HG02943 (cell line): Measurements from ENCODE around the gene ANKRD62.

Experiments used
- ATAC-seq: cut with Tn5 transposase; IDR thresholded peaks from one replicate; pipeline ENCODE4 v1.9.1; 2021; ENCODE audit warnings: mild to moderate bottlenecking, low read depth, moderate library complexity; ENCODE audit not compliant: unreplicated experiment

Gene ANKRD62

DNA sequence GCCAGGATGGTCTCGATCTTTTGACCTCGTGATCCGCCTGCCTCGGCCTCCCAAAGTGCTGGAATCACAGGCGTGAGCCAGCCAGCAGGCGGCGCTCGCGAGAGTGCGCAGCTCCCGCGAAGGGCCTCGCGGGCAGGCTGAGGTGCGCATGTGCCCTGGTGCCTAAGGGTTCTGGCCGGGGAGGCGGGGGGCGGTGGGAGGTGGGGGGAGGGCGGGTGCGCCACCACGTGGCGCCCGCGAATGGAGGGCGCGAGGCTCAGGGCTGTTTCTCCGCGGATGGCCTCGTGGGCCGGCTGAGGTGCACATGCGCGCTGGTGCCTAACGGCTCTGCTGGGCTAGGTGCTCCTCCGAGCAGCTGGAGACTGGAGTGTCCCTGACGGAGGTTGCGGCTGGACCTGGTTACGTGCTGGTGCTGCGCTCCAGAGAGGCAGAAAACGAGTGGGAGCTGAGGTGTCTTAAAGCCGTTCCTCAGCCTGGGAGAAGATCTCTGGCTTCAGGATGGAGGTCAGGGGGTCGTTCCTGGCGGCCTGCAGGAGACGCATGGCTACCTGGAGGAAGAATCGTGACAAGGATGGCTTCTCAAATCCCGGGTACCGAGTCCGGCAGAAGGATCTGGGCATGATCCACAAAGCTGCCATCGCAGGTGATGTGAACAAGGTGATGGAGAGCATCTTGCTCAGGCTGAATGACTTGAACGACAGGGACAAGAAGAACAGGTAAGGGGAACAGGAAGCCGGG lies at the start of gene ANKRD62:
TSS of gene ANKRD62 (plus strand) at position 324 of the 738 bp plus-strand sequence. CDS start at position 499, 175 bp downstream.
- ATAC-seq: no peak

DNA sequence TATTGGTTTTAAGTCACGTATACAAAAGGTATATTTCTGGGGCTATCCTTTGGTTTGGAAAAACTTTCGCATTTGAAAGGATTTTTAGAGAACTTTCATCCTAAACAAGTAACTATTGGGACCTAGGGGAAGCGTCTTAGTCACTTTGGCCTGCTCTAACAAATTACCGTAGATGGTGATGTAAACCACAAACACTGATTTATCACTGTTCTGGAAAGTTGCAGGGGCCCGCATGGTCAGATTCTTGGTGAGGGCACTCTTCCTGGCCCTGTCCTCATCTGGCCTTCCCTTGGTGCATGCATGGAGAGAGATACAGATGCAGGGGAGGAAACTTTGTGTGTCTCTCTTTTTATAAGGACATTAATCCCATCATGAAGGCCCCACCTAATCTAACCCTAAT lies 49.1 kb upstream of the ANKRD62 start:
- no peak for ATAC-seq

DNA sequence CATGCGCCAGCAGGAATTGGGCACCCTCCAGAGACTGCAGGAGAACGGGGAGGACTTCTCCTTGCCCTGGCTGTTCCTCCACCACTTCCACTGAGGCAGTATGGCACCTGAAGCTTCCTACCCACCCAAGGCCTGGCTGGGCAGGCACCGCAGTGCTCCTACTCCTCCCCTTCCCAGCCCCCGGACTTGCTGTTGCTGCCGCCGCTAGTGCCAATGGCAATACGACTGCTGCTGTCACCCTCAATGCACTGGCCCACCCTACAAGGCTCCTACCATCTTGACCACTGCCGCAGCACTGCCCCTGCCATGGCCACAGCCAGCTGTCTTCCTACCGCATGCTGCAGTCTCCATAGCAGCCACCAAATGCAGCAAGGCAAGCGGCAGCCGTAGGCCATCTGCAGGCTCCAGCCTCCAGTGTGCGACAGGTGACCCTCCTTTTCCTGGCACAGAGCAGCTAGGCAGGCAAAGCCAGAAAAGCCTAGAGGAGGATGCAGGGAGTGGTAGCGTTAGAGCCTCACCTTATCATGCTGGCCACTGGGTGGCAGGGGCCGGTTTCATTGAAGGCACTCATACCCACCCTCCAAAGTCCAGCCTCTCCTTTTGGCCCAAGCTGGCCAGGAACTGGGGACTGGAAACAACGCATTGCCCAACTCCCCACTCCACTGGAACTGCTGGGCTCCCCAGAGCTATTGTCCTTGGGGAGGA lies 47.4 kb upstream of the ANKRD62 start:
- ATAC-seq: no peak

DNA sequence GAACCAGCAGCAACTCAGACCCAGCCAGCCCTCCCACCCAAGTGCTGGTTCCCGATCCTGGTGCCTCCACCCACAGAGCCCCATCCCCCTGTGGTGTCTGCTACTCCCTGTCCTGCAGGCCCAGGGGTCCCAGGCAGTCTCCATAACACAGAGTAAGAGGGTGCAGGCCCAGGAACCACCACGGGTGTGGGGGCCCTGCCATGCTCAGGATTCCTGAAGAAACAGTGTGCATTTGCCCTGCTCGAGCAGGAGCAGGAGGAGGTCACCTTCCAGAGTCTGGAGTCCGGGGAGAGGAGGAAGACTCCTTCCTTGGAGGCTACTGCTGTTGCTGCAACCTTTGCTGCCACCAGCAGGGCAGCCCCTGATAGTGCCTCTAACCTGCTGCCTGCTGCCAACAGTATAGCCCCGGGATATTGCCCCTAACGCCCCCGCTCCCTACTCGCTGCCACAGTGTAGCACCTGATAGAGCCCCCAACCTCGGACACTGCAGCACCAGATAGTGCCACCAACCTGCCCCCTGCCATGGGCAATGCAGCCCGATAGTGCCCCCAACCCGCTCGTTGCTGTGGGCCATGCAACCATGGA lies 46.8 kb upstream of the ANKRD62 start:
- no peak for ATAC-seq

DNA sequence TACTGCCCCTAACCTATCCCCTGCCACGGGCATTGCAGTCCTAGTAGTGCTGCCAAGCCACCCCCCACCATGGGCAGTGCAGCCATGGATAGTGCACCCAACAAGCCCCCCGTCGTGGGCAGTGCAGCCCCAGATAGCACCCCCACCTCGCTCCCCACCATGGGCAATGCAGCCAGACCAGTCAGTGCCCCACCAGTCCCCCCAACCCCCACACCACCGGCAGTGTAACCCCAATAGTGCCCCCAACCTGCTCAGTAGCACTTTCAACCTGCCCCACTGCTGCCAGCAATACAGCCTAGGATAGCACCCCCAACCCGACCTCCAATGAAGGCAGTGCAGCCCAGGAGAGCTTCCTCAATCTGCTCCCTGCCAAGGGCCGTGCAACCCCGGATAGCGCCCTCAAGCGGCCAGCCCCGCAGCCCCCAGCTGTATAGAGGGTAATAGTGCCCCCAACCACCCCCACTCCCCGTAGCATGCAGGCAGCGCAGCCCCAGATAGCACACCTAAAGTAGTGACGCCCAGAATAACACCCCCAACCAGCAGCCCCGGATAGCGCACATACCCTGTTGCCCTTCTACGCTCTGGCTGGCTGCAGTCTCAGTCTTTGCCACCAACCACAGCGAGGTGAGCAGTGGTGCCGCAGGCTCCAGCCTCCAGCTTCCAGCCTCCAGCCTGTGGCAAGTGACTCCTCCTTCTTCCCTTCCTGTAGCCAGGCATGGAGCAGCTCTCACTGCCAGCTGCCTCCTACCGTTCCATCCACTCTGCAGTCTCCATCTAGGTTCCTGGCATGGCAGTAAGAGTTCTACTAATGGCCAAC lies 45.4 kb upstream of the ANKRD62 start:
- no peak for ATAC-seq

DNA sequence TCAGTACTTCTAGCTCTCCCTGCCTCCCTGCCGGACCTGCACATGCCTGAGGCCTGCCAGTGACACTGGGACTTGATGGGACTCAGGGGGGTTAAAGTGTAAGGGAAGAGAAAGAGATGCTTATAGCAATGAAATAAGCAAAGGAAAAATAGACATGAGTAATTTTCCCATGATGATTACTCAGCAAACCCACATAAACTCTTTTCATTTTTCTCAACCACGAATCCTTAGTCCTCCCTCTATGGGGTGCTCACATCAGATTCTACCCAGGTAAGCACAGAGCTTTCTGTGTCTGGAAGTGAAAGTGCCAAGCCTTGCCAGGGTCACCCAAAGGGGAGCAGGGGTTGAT lies 44.8 kb upstream of the ANKRD62 start:
- ATAC-seq: no peak

DNA sequence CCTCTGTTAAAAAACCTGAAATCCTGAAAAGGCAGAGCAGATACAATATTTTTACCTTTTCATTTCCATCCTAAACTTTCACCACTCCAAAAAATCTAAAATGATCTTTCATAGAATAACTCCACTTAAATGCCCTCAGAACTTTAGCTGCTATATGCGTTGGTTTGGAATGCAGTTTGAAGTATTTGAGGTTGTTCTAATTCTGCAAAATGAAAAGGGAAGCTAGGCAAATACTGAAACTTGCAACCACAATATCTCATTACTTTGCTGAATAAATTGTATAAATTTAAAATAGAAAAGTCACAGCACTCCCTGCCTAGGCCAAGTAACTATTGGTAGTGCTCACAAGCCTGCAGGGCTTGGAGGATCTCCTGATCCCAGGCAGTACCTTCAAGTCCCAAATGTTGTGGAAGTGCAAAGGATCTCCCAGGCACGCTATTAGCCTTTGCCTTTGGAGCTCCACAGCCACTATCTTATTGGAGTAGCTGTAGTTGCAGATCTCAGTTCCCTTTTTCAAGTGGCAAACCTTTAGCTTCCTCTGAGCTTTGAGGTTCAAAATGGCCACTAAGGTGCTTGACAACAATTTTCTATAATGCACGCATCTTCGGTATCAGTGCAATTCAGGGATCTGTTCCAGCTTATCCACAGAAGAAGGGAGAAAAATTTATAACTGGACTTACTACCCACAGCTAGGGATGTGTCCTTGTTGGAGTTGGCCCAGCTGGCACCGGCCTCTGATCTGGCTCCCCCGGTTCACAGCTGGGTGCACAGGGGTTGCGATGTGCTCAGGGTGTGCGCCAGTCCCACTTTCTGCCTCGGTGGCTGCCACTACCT lies 43.4 kb upstream of the ANKRD62 start:
- ATAC-seq: peak; percentile 93

DNA sequence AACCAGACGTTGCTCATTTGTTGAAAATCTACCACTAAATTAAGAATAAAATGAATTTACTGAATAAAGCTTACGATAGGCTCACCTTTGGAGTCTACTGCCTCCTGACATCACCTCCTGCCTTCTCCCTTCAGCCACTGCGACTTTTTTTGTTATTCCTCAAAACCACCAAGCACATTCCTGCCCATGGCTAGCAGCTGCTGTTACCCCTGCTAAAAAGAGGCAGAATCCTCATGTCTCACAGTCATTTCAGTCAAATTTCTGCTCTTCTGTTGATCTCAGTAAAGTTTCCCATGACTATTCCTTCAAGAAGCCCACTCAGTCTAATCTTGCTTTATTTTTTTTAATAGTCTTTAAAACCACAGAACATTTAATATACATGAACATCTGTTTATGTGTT lies 40.8 kb upstream of the ANKRD62 start:
- ATAC-seq: no peak

DNA sequence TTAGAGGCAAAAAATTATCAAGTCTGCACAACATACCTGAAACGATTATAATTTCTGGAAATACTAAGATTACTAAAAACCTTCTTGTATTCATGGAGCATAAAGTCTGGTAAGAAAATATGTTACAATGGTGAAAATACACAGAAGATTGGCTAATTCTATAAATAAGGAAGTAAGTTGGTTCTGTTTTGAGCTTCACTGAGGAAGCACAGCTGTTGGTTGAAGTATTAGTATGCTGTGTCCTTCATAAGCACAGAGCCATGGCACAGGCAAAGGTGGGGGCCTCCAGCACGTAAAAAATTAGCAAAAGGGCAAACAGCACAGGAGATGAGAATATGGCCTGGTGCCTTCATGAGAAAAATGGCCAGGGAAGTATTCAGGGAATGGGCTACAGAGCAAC lies 40.4 kb upstream of the ANKRD62 start:
- no peak for ATAC-seq

DNA sequence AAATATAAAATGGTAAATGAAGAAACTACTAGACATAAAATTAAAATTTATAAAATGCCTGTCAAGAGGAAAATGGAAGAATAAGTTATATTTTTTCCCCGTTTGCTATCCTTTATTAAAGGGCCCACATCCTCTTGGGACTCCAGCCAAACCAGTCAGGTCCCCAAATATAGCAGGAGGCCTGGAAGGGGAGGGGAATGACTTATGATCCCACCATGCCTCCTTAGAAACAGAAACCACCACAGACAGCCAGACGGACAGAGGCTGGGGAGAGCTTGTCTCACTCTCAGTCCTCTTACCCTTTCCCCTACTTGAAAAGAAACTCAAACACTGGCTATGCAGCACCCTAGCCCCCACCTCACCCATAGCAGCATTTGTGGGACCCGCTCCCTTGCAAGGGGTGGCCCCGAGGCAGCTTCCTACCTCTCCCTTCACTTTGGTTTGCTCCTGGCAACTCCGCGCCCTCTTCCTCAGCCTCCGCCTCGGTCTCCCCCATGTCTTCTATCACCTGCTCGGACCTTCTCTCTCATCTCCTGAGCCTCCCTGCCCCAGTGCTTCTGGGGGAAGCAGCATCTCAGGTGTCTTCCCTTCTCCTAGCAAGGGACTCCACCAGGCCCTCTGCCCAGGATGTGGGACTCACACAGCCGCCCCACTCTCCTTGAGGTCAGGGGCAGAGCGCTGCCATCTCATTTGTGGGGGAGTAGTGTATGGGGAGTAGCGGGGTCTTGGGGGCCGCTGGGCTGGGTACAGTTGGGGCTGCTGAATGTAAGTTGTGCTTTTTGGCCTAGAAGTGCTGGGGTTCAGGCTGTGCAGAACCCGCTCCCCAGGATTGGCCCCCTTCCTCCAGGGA lies 37.4 kb upstream of the ANKRD62 start:
- no peak for ATAC-seq

DNA sequence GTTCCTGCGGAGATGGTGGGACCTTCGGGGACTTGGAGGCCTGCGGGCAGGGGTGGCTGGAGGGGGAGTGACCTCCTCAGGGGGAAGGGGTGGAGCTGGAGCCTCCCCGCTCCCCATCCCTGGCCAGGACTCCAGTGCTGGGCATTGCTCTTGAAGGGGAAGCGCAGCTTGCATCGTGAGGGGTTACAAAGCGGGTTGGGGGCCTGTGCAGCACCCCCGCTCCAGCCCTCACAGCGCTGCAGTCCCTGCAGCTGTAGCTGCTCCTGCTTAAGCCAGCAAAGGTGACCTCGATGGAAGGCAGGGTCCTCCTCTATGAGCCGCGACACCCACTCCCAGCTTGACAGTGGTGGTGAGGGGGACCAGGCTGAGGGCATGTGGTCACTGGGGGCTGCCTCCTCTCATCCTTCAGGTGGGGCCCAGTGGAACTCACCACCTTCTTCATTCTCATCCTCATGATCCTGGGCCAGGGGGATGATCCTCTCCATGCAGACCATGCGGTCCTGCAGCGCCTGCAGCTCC lies 36.7 kb upstream of the ANKRD62 start:
- no peak for ATAC-seq

DNA sequence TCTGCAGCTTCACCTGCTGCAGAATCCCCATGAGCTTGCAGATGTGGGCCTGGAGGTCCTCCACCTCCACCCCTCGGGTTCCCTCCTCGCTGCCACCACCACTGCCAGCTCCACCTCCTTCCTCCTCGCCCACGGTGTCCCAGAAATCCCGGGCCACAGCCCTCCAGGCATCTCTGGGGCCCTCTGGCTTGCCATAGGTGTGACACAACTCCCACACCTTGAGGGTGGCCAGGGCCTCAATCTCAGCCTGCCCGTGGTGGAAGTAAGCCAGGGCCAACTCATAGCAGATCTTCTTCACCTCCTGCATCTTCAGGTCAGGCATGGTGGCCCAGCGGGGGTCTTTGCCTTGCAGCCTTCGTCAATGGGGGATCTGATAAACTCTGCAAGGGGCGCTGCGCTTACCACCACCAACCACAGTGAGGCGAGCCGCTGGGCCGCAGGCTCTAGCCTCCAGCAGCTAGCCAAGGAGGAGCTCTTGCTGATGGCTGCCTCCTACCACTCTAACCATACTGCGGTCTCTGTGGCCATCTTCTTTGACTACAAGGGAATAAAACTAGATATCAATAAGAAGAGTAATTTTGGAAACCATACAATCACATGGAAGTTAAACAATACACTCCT lies 36.1 kb upstream of the ANKRD62 start:
- ATAC-seq: no peak

DNA sequence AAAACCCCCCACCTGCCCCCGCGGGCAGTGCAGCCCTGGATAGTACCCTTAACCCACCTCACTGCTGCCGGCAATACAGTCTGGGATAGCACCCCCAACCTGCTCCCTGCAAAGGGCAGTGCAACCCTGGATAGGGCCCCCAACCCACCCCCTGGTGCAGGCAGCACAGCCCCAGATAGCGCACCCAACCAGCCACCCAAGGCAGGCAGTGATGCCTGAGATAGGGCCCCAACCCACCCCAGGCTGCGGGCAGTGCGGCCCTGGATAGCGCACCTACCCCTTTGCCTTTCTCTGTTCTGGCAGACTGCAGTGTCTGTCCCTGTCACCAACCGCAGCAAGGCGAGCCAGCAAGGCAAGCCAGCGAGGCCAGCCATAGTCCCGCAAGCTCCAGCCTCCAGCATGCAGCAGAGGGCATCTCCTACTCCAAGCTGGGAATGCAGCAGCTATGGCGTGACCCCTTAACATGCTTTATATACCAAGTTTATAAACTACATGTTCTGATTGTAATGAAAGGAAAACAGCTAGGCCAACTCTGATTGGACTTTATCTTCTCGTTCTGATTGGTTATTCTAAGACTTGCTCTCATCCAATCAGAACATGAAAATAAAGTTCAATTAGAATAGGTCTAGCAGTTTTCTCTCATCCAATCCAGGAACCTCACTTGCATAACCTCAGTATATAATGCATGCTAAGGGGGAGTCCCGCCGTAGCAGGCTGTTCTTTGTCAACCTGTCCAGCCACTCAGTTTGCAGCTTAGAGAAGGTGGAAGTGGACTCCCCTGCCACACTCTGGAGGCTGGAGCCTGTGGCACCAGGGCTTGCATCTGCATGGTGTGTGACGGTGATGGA lies 34.1 kb upstream of the ANKRD62 start:
- no peak for ATAC-seq

DNA sequence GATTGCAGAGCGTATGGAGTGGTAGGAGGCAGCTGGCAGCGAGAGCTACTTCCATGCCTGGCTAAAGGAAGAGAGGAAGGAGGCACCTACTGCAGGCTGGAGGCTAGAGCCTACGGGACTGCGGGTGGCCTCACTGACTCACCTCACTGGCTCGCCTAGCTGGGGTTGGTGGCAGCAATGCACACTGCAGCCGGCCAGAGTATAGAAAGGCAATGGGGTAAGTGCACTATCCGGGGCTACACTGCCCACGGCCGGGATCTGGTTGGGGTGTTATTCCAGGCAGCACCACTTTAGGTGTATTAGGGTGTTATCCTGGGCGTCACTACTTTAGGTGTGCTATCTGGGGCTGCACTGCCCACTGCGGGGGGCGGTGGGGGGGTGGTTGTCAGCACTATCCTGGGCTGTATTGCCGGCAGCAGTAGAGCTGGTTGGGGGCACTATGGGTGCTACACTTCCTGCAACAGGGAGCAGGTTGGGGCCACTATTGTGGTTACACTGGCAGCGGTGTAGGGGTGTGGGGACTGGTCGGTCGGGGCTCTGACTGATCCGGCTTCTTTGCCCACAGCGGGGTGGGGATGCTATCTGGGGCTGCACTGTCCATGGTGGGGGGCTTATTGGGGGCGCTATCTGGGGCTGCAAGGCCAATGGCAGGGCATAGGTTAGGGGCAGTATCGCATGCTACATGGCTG lies 33.3 kb upstream of the ANKRD62 start:
- ATAC-seq: no peak

DNA sequence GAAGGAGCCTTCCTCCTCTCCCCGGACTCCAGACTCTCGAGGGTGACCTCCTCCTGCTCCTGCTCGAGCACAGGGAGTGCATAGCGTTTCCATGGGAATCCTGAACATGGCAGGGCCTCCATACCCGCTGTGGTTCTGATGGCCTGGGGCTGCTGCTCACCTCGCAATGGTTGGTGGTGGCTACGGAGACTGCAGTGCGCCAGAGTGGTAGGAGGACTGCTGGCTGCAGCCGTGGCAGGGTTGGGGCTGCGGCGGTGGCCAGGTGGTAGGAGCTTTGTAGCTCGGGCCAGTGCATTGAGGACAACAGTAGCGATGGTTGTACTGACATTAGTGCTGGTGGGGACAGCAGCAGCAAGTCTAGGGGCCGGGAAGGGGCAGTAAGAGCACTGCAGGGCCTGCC lies 32.0 kb upstream of the ANKRD62 start:
- ATAC-seq: no peak

DNA sequence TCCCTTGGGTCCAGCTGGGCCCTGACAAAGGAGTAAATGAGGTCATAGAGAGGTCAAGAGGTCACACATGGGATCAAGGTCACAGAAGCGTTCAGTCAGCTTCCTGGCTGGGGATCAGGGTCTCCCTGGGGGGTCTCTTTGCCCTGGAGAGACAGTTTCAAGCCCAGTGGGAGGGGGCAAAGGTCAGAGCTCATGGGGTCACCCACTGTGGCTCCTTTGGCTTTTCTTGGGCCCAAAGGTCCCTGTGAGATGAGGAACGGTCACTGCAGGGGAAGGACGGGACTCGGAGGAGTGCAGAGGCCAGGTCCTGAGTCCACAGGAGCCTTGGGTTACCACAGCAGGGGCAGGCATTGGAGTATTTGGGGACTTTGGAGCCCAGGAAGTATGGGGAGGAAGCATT lies 30.7 kb upstream of the ANKRD62 start:
- ATAC-seq: no peak

DNA sequence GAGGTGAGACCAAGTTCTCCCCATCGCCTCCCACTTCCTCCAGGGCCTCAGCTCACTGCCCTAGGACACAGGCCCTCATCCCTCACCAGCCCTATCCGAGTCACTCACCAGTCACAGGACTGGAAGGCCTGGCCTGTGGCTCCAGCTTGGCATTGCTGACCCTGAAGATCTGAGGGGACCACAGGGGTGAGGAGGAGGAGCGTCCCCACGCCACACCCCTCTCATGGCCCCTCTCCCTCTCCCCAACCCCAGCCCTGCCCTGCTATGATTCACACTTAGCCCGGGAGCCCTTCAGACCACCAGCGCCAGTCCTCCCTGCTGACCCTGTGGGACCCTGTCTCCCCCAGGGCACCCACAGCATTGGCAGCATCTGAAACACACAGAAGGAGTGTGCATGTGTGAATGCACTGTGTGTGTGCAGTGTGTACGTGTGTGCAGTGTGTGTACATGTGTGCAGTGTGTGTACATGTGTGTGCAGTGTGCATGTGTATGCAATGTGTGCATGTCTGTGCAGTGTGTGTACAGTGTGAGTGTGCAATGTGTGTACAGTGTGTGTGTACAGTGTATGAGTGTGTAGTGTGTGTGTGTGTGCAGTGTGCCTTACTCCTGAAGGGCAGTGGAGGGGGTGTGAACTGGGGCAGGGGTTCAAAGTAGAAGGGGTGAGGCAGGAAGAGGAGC lies 29.4 kb upstream of the ANKRD62 start:
- no peak for ATAC-seq
